Neuronal stem cell (in vitro differentiated cells): Measurements from ENCODE around the gene CNTNAP2.
A peak's percentile ranks its signal among the peaks of the same experiment; 100 is the strongest.

Experiments
- DNase-seq: peaks from one replicate; pipeline ENCODE4 v3.0.0-alpha.2; 2013; ENCODE audit warnings: low spot score
- H2AFZ ChIP-seq: one replicate; pipeline ENCODE4 v1.6.1; 2013; ENCODE audit warnings: mild to moderate bottlenecking, low read length, inconsistent platforms
- H2AK5ac ChIP-seq: 2 replicates; pipeline ENCODE4 v1.6.1; 2013; ENCODE audit warnings: low read depth, mild to moderate bottlenecking, inconsistent platforms, low read length, moderate library complexity, mixed read lengths
- H2BK120ac ChIP-seq: 2 replicates; pipeline ENCODE4 v1.6.1; 2013; ENCODE audit warnings: low read depth, mild to moderate bottlenecking, inconsistent platforms, low read length, moderate library complexity, mixed read lengths
- H2BK12ac ChIP-seq: one replicate; pipeline ENCODE4 v1.6.1; 2013; ENCODE audit warnings: low read length, inconsistent platforms
- H2BK15ac ChIP-seq: 2 replicates; pipeline ENCODE4 v1.6.1; 2013; ENCODE audit warnings: mild to moderate bottlenecking, low read length, inconsistent platforms, mixed read lengths
- H2BK5ac ChIP-seq: one replicate; pipeline ENCODE4 v1.6.1; 2013; ENCODE audit warnings: inconsistent platforms, mild to moderate bottlenecking, low read length, moderate library complexity
- H3K14ac ChIP-seq: one replicate; pipeline ENCODE4 v1.6.1; 2013; ENCODE audit warnings: low read length, inconsistent platforms
- H3K18ac ChIP-seq: 2 replicates; pipeline ENCODE4 v1.6.1; 2013; ENCODE audit warnings: low read length, inconsistent platforms
- H3K23ac ChIP-seq: 2 replicates; pipeline ENCODE4 v1.6.1; 2013; ENCODE audit warnings: low read depth, mild to moderate bottlenecking, mixed read lengths, low read length, inconsistent platforms; ENCODE audit not compliant: poor library complexity
- H3K27ac ChIP-seq: replicated peaks from 3 replicates; pipeline ENCODE4 v1.5.1; 2013; ENCODE audit warnings: low read length, inconsistent platforms
- H3K27me3 ChIP-seq, 3 experiments: 2 replicates each; pipeline ENCODE4 v1.6.1; 2013; ENCODE audit warnings: low read length in 3 of 3, mild to moderate bottlenecking in 2 of 3, inconsistent platforms in 1 of 3, low read depth in 1 of 3, mixed read lengths in 1 of 3, moderate library complexity in 1 of 3; ENCODE audit not compliant: control insufficient read depth in 3 of 3, insufficient read depth in 3 of 3
- H3K36me3 ChIP-seq, 2 donors: replicated peaks in 1 of 2; 2 replicates each; pipeline ENCODE4 v1.6.1; 2013; ENCODE audit warnings: low read length in 2 of 2; ENCODE audit not compliant: control insufficient read depth in 2 of 2, insufficient read depth in 2 of 2
- H3K4ac ChIP-seq: 2 replicates; pipeline ENCODE4 v1.6.1; 2013; ENCODE audit warnings: inconsistent platforms, mild to moderate bottlenecking, low read length, moderate library complexity
- H3K4me1 ChIP-seq, 2 donors: 1 replicate in 1 of 2; 2 replicates in 1 of 2; pipeline ENCODE4 v1.6.1; 2013; ENCODE audit warnings: low read length in 2 of 2, low read depth in 1 of 2; ENCODE audit not compliant: control insufficient read depth in 2 of 2, insufficient read depth in 1 of 2
- H3K4me2 ChIP-seq: one replicate; pipeline ENCODE4 v1.6.1; 2013; ENCODE audit warnings: mild to moderate bottlenecking, low read length, inconsistent platforms; ENCODE audit not compliant: insufficient read depth, poor library complexity, severe bottlenecking
- H3K4me3 ChIP-seq, 2 donors: 2 replicates each; pipeline ENCODE4 v1.5.1; 2013; ENCODE audit warnings: low read length in 2 of 2, mild to moderate bottlenecking in 2 of 2, inconsistent platforms in 1 of 2, moderate library complexity in 1 of 2
- H3K79me1 ChIP-seq: one replicate; pipeline ENCODE4 v1.6.1; 2013; ENCODE audit warnings: low read depth, mild to moderate bottlenecking, inconsistent platforms, low read length, moderate library complexity
- H3K9ac ChIP-seq: one replicate; pipeline ENCODE4 v1.6.1; 2013; ENCODE audit warnings: mild to moderate bottlenecking, low read depth, low read length, inconsistent platforms; ENCODE audit not compliant: poor library complexity
- H3K9me3 ChIP-seq, 2 donors: replicated peaks in 1 of 2; 2 replicates each; pipeline versions ENCODE3 to v1.6.1; 2013; ENCODE audit warnings: low read length in 2 of 2, mild to moderate bottlenecking in 2 of 2, inconsistent platforms in 1 of 2, low read depth in 1 of 2, mixed read lengths in 1 of 2, moderate library complexity in 1 of 2; ENCODE audit not compliant: control insufficient read depth in 2 of 2, insufficient read depth in 1 of 2
- H4K8ac ChIP-seq: one replicate; pipeline ENCODE4 v1.6.1; 2013; ENCODE audit warnings: low read depth, mild to moderate bottlenecking, inconsistent platforms, low read length, moderate library complexity
- H4K91ac ChIP-seq: one replicate; pipeline ENCODE4 v1.6.1; 2013; ENCODE audit warnings: low read length, low read depth, mild to moderate bottlenecking, inconsistent platforms; ENCODE audit not compliant: poor library complexity
- WGBS, 2 donors: extraction: QIAGEN DNeasy Blood & Tissue Kit; methylation state at CpG; one replicate each; pipeline ENCODE4 v1.1.7; 2013; ENCODE audit warnings: missing lambda C conversion rate in 2 of 2, mixed read lengths in 1 of 2; ENCODE audit not compliant: insufficient read length in 2 of 2, insufficient replicate concordance in 1 of 2; ENCODE audit errors: extremely low coverage in 2 of 2; 5-methylcytosine and 5-hydroxymethylcytosine counted together

The CNTNAP2 gene

DNA sequence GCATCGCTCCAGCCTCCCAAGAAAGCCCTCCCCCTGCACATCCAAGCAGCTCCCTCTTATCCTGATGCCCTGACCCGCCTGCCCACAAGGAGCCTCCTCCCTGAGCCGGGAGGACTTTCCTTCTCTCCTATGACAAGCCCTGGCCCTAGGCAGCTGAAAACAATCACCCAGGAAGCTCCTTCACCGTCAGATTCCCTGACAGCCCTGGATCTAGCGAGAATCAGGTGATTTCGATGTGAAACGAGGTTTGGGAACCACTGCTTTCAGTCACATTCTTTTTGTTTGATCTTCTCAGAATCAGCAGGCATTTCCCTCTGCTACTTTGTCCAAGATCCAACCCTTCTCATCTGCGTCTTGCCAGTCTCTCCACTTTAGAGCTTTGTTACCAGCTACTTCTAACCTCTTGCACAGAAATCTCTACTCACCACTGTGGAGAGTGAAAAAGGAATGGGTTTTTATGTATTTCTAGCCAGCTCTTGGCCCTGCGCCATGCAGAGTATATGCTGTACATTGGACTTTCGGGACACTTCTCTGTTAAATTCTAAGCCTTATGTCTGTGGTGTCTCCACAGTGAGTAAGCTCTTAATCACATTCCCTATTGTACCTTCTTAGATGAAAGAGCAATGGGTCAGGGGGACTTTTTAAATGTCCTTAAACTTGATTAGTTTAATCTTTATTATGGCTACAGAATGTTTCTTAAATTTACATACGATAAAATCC is 2220.8 kb downstream of the CNTNAP2 start:
- Histone ChIP-seq H3K9me3 (no peaks in the 10 kb centered on the region), H3K4me1 (peaks cover 17 to 40% of the 10 kb centered on the region in 2 donors), H3K4me3 (no peak overlapping the region), H2AK5ac (peak overlapping the region; percentile 7), H3K79me1 (peaks cover 4% of the 10 kb centered on the region), H3K23ac (no peak overlapping the region), H3K4ac (no peak overlapping the region), H2BK120ac (no peak overlapping the region), H2BK5ac (no peak overlapping the region), H2AFZ (peak overlapping the region; percentile 58), H3K4me2 (no peak overlapping the region), H2BK12ac (peak overlapping the region; percentile 4), H3K18ac (peak overlapping the region; percentile 41), H3K27ac (no peak overlapping the region), H3K27me3 (no peaks in the 10 kb centered on the region), H3K14ac (no peak overlapping the region), H3K36me3 (no peaks in the 10 kb centered on the region), H2BK15ac (no peak overlapping the region), H4K91ac (peak overlapping the region; percentile 35), H4K8ac (no peak overlapping the region), H3K9ac (no peak overlapping the region)
- no CpG with 5 or more reads among the region's 11 CpGs for WGBS, 2 donors
- DNase-seq, result no peak

DNA sequence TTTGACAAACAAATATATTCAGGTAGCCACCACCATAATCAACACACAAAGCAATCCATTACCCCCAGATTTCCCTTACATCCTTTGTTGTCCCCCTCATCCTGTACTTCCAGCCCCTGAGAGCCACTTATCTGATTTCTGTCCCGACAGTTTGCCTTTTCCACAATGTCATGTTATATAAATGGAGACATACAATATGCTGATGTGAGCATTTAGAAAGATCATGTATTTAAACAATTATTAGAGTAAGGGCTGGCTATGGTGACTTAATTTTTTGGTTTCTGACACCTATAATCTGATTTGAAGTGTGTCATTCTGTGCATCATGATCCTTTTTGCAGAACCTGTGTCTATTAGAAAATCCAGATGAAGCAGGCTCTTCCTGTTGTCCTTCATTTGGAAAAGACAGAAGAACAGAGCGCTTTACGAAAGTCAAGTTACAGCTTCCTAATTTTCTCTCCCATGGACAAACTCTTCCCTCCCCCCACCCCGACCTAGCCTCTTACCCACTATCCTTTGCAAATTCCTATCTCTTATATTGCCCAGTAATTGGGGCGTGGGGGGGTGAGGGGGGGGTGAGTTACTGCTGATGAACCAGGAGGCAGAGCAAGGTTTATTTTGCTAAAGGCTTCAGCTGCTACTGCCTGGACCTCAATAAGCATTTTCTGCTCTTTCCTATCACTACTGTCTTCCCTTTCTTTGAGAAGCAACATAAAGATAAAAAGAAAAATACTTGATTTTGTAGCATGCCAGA is 2221.6 kb downstream of the CNTNAP2 start:
- Histone ChIP-seq H3K23ac (no peak overlapping the region), H3K4me2 (no peak overlapping the region), H2BK120ac (no peak overlapping the region), H2BK5ac (no peak overlapping the region), H4K8ac (no peak overlapping the region), H3K4me1 (peaks cover 17 to 44% of the 10 kb centered on the region in 2 donors), H2BK12ac (no peak overlapping the region), H3K18ac (no peak overlapping the region), H3K27me3 (no peaks in the 10 kb centered on the region), H2AK5ac (no peak overlapping the region), H4K91ac (no peak overlapping the region), H3K9me3 (no peaks in the 10 kb centered on the region), H3K36me3 (no peaks in the 10 kb centered on the region), H3K14ac (no peak overlapping the region), H3K4ac (no peak overlapping the region), H2AFZ (peak overlapping the region; percentile 93), H3K4me3 (peak overlapping the region in 1 of 2 donors; percentile 60), H3K9ac (no peak overlapping the region), H3K27ac (no peak overlapping the region), H2BK15ac (no peak overlapping the region), H3K79me1 (peaks cover 4% of the 10 kb centered on the region)
- DNase-seq, result no peak
- no CpG with 5 or more reads among the region's 5 CpGs for WGBS, 2 donors

DNA sequence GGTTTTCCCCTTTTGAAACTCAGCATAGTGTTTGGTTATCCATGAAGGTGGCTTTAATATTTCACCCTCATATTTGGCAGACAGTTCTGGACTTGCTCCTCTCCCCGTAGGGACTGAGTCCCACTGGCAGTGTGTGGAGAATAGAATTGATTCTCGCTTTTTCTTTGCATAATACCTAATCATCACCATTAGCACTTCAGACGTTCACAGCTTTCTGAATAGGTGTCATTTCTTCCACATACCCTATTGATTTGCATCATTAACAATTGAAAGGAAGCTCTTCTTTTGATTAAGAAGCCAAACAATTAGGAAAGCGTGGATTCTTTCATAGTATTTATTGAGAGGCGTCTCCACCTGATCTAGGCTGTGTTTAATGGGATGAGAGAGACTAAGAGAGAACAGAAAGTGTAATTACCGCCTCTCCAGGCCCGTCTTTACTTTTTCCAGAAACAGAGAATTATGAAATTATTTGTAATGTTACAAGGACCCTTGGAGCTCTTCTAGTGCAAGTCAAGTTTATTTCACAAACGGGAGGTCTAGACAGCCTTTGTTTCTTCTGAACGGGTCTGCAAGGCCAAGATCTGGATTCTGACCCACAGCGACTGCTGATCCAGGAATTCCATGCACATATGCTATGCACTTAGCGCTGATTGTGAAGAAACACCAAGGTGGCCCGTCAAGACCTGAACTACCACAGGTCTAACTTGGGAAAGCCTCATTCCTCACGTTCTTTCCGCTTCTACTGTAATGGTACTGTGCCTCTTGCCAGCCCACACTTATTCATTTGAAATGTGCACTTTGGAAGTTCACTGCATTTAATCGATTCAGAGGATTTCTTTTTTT is 2224.1 kb downstream of the CNTNAP2 start:
- H2AFZ ChIP-seq, result no peak overlapping the region
- no peak overlapping the region for H3K23ac ChIP-seq
- H2AK5ac ChIP-seq, result no peak overlapping the region
- H4K91ac ChIP-seq, result no peak overlapping the region
- no peak overlapping the region for H3K18ac ChIP-seq
- H2BK120ac ChIP-seq, result no peak overlapping the region
- H2BK15ac ChIP-seq, result no peak overlapping the region
- H2BK12ac ChIP-seq, result no peak overlapping the region
- H3K9ac ChIP-seq, result no peak overlapping the region
- peaks cover 20 to 42% of the 10 kb centered on the region in 2 donors for H3K4me1 ChIP-seq
- H3K79me1 ChIP-seq, result peaks cover 8% of the 10 kb centered on the region
- no peak overlapping the region for H4K8ac ChIP-seq
- no CpG with 5 or more reads among the region's 15 CpGs for WGBS, 2 donors
- peak overlapping the region; percentile 66 for H3K4me2 ChIP-seq
- no peaks in the 10 kb centered on the region for H3K36me3 ChIP-seq
- no peak overlapping the region for H2BK5ac ChIP-seq
- H3K27ac ChIP-seq, result no peak overlapping the region
- H3K9me3 ChIP-seq, result no peaks in the 10 kb centered on the region
- H3K4ac ChIP-seq, result no peak overlapping the region
- no peak overlapping the region for H3K14ac ChIP-seq
- peak overlapping the region; percentile 60 to 77 for H3K4me3 ChIP-seq
- H3K27me3 ChIP-seq, result no peaks in the 10 kb centered on the region
- DNase-seq, result no peak
